Activated CD4-positive, alpha-beta memory T cell treated with anti-CD3 and anti-CD28 coated beads for 36 hours (primary cell): ENCODE measurements around the gene RAPGEFL1. TPM values are rescaled to one million over a fixed set of nuclear protein-coding genes. Genes with fewer than 3 reads are reported as not detected.
"Not testable (repeated sequence)": the region's sequence is repeated elsewhere in the genome, so short reads cannot be mapped to it uniquely, and the experiment has no call there.

Experiments
- CTCF ChIA-PET: fragments of 350-600 bp; sonication (Branson Sonifier 250); formaldehyde crosslinking; loops from one replicate; lab custom pipeline; 2021; ENCODE audit warnings: antibody characterized with exemption, inconsistent platforms; lab: Charles Lee
- POLR2A ChIA-PET: fragments of 350-600 bp; sonication (Branson Sonifier 250); formaldehyde crosslinking; loops from one replicate; lab custom pipeline; 2021; ENCODE audit warnings: antibody characterized with exemption; lab: Charles Lee
- DNase-seq: peaks from one replicate; pipeline ENCODE4 v3.0.0-alpha.2; 2020
- H3K27ac Mint-ChIP-seq: one replicate; pipeline ENCODE4 v1.8.0; 2021; ENCODE audit warnings: mixed read lengths
- H3K27me3 Mint-ChIP-seq: one replicate; pipeline ENCODE4 v1.8.0; 2021; ENCODE audit warnings: mixed read lengths
- H3K36me3 Mint-ChIP-seq: one replicate; pipeline ENCODE4 v1.8.0; 2021; ENCODE audit warnings: mixed read lengths
- H3K4me1 Mint-ChIP-seq: one replicate; pipeline ENCODE4 v1.8.0; 2021; ENCODE audit warnings: low read depth, mixed read lengths
- H3K4me3 Mint-ChIP-seq: one replicate; pipeline ENCODE4 v1.8.0; 2021; ENCODE audit warnings: mild to moderate bottlenecking, mixed read lengths
- H3K9me3 Mint-ChIP-seq: one replicate; pipeline ENCODE4 v1.8.0; 2021; ENCODE audit warnings: mixed read lengths
- intact Hi-C: fragments of 100-400 bp; cut with micrococcal nuclease; formaldehyde crosslinking; loops from one replicate; pipeline ENCODE4 v1.15.1; 2023
- total RNA-seq, 2 experiments: library from RNA; stranded (reverse); gene quantifications; one replicate each; pipeline ENCODE4 v1.2.3, GENCODE V29; 2021

RAPGEFL1 gene
- total RNA-seq, 2 experiments from 2014 or later: 4.9 to 6.1 TPM

DNA sequence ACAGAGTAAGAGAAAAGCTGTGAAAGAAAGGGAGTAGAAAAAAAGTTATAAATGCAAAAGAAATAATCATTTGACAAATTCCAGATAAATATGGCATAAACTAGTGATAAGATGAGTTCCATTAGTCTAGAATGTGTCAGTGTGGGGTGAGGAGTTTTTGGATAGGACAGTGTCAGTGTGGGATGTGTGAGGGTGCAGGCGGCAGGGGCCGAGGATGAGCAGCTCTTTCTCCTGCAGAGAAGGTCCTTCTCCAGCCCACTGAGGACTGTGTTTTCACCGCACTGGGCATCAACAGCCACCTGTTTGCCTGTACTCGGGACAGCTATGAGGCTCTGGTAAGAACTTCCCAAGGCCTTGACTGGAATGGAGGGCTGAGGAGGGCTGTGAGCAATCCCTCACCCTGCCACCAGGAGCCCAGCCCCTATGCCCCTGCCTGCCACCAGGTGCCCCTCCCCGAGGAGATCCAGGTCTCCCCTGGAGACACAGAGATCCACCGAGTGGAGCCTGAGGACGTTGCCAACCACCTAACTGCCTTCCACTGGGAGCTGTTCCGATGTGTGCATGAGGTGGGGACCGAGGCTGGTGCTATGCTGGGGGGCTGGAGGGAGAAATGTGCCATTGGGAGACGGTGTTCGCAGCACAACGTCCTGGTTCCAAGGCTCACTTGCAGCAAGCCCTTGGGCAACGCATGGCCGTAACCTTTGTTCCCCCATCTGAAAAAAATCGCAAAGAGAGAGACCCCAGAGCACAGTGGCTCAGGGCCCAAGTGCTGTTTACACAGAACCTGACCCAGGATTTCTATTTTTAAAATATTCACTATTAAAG lies 13.1 kb downstream of the RAPGEFL1 start:
- POLR2A ChIA-PET: interaction anchor here (1.9 kb wide), 1 partner anchor 77 kb away, joined by 11 read pairs; no protein-coding TSS in a partner anchor
- intact Hi-C loops: loop anchor here (1.0 kb wide), 1 partner anchor 77 kb away; no protein-coding TSS in a partner anchor
- peak; percentile 38 for DNase-seq
- H3K4me1 Mint-ChIP-seq: peaks cover 8% of the 10 kb centered on the region
- CTCF ChIA-PET: interaction anchor here (0.7 to 5.9 kb wide), 22 partner anchors 7 to 186 kb away, joined by 3 to 99 read pairs (median 6); partner anchors contain the start of genes CASC3, CSF3 and WIPF2
- H3K4me3 Mint-ChIP-seq: peak overlapping the region; percentile 57
- peaks cover 2% of the 10 kb centered on the region for H3K36me3 Mint-ChIP-seq
- no peaks in the 10 kb centered on the region for H3K27me3 Mint-ChIP-seq
- no peaks in the 10 kb centered on the region for H3K9me3 Mint-ChIP-seq
- no peak overlapping the region for H3K27ac Mint-ChIP-seq

DNA sequence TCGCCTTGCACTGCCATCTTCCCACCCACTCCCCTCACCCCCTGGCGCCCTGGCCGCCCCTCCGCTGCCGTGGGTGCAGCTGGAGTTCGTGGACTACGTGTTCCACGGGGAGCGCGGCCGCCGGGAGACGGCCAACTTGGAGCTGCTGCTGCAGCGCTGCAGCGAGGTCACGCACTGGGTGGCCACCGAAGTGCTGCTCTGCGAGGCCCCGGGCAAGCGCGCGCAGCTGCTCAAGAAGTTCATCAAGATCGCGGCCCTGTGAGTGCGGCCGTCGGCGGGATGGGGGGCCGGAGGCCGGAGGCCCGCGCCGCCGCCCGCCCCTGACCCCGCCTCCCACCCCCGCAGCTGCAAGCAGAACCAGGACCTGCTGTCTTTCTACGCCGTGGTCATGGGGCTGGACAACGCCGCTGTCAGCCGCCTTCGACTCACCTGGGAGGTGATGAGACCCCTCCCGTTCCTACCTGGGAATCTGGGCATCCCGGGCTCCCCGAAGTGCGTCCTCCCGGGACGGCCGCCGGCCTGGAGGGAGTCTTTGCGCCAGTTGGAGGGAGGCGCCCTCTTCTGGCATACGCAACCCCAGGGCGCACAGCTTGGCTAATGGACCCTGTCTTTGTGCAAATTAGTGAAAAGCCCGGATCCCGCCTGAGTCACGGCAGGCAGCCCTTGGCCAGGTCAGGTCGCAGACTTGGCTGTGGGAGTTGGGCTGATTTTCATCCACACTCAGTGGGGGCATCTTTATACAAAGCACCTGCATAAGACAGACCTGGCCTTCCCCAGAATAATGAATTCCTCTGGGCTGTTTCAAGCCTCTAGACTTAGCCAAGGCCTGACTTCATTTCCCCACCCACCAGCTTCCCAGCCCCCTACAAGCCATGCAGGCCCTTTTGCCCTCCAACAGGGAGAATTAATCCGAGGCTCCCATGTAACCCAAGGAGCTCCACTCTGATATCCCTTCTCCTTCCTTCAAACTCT lies 14.3 kb downstream of the RAPGEFL1 start:
- Mint-ChIP-seq H3K27me3 (no peaks in the 10 kb centered on the region), H3K4me1 (peaks cover 8% of the 10 kb centered on the region), H3K36me3 (peaks cover 2% of the 10 kb centered on the region), H3K4me3 (peak overlapping the region; percentile 90), H3K27ac (no peak overlapping the region), H3K9me3 (no peaks in the 10 kb centered on the region)
- DNase-seq: peak; percentile 80
- intact Hi-C loops: loop anchor here (1.0 kb wide), 1 partner anchor 78 kb away; no protein-coding TSS in a partner anchor
- ChIA-PET CTCF (interaction anchor here (0.6 to 5.9 kb wide), 33 partner anchors 8 to 193 kb away, joined by 3 to 99 read pairs (median 5); partner anchors contain the start of genes CASC3, CSF3 and WIPF2), POLR2A (interaction anchor here (1.9 kb wide), 1 partner anchor 78 kb away, joined by 11 read pairs; no protein-coding TSS in a partner anchor)

DNA sequence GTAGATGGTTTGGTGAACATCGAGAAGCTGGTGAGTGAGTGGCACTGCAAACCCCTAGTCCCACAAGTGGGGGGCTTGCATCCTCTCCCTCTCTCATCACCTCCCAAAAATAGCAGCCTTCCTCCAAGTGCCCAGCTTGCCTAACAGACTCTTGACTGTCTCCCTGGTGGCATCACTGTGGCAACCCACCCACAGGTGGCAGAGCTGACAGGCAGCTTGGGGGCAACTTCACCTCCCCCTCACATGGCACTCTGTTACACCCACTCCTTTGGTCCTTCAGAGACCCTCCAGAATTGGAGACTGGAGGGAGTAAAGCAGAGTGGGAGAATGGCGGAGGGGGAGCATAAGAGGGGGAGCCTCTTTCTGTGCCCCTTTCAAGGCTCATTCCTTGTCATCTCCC lies 15.7 kb downstream of the RAPGEFL1 start:
- no peak overlapping the region for H3K4me3 Mint-ChIP-seq

DNA sequence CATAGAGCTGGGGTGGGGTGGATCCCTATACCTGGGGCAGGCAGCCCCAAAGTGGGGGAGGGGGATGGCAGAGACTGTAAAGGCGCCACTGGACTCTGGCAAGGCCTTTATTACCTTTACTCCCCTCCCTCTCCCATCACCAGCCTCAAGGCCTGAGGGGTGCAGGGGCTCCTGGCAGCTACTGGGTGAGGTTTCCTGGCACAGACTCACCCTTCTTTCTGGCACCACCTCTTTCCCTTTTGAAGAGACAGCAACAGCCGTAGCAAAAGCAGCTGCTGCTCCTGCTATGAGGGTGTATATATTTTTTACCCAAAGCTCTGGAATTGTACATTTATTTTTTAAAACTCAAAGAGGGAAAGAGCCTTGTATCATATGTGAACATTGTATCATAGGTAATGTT lies 17.6 kb downstream of the RAPGEFL1 start:
- Mint-ChIP-seq H3K4me3 (no peak overlapping the region), H3K27me3 (no peaks in the 10 kb centered on the region), H3K9me3 (no peaks in the 10 kb centered on the region), H3K4me1 (peaks cover 8% of the 10 kb centered on the region), H3K36me3 (peaks cover 2% of the 10 kb centered on the region), H3K27ac (no peak overlapping the region)
- ChIA-PET CTCF (interaction anchor here (1.4 kb wide), 1 partner anchor 82 kb away, joined by 3 read pairs; no protein-coding TSS in a partner anchor), POLR2A (no interaction called here)
- intact Hi-C loops: no loop called here
- DNase-seq: no peak

More for the DNA sequence above, 15.7 kb downstream of the RAPGEFL1 start:
- POLR2A ChIA-PET: no interaction called here
- CTCF ChIA-PET: interaction anchor here (0.9 to 5.9 kb wide), 8 partner anchors 10 to 179 kb away, joined by 3 to 99 read pairs (median 8); partner anchors contain the start of genes CASC3 and CSF3
- Mint-ChIP-seq H3K27ac (no peak overlapping the region), H3K9me3 (no peaks in the 10 kb centered on the region), H3K27me3 (no peaks in the 10 kb centered on the region), H3K36me3 (peaks cover 2% of the 10 kb centered on the region), H3K4me1 (peaks cover 8% of the 10 kb centered on the region)
- DNase-seq: no peak
- intact Hi-C loops: no loop called here

DNA sequence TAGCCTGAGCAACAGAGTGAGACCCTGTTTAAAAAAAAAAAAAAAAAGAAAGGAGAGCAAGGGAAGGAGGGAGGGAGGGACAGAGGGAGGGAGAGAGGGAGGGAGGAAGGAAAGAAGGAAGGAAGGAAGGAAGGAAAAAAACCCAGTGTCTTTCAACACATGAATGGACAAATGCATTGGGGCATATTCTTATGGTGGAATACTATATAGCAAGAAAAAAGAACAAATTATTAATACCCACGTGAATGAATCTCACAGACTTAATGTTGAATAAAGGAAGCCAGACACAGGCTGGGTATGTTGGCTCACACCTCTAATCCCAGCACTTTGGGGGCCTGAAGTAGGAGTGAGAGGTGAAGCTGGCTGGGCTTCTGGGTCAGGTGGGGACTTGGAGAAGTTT lies 20.3 kb downstream of the RAPGEFL1 start:
- H3K27ac Mint-ChIP-seq: no peak overlapping the region
- H3K4me3 Mint-ChIP-seq: no peak overlapping the region
- DNase-seq: no peak
- no peaks in the 10 kb centered on the region for H3K36me3 Mint-ChIP-seq
- no peaks in the 10 kb centered on the region for H3K27me3 Mint-ChIP-seq
- intact Hi-C loops: no loop called here
- no peaks in the 10 kb centered on the region for H3K4me1 Mint-ChIP-seq
- no peaks in the 10 kb centered on the region for H3K9me3 Mint-ChIP-seq
- ChIA-PET CTCF (interaction anchor here (0.8 to 5.6 kb wide), 6 partner anchors 8 to 165 kb away, joined by 3 to 35 read pairs (median 4); partner anchors contain the start of genes CDC6 and WIPF2), POLR2A (no interaction called here)

DNA sequence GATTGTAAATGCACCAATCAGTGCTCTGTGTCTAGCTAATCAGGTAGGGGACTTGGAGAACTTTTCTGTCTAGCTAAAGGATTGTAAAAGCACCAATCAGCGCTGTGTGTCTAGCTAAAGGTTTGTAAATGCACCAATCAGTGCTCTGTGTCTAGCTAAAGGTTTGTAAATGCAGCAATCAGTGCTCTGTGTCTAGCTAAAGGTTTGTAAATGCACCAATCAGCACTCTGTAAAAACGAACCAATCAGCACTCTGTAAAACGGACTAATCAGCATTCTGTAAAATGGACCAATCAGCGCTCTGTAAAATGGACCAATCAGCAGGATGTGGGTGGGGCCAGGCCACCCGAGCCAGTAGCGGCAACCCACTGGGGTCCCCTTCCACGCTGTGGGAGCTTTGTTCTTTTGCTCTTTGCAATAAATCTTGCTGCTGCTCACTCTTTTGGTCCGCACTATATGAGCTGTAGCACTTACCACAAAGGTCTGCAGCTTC lies 20.7 kb downstream of the RAPGEFL1 start:
- H3K4me3 Mint-ChIP-seq, POLR2A ChIA-PET, H3K27ac Mint-ChIP-seq, intact Hi-C loops, H3K9me3 Mint-ChIP-seq, H3K36me3 Mint-ChIP-seq, H3K27me3 Mint-ChIP-seq, H3K4me1 Mint-ChIP-seq: not testable (repeated sequence)
- CTCF ChIA-PET: interaction anchor here (0.7 to 5.6 kb wide), 9 partner anchors 8 to 185 kb away, joined by 3 to 35 read pairs (median 4); partner anchors contain the start of genes CDC6 and WIPF2
- peak; percentile 38 for DNase-seq

DNA sequence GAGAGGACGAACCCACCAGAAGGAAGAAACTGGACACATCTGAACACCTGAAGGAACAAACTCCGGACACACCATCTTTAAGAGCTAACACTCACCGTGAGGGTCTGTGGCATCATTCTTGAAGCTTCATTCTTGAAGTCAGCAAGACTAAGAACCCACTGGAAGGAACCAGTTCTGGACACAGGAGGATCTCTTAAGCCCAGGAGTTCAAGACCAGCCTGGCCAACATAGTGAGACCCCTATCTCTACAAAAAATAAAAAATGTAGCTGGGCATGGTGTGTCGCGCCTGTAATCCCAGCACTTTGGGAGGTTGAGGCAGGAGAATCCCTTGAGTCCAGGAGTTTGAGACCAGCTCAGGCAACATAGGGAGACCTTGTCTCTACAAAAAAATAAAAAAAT lies 21.3 kb downstream of the RAPGEFL1 start:
- H3K9me3 Mint-ChIP-seq: no peaks in the 10 kb centered on the region
- H3K36me3 Mint-ChIP-seq: no peaks in the 10 kb centered on the region
- no peak overlapping the region for H3K27ac Mint-ChIP-seq
- intact Hi-C loops: no loop called here
- peaks cover 2% of the 10 kb centered on the region for H3K27me3 Mint-ChIP-seq
- no peak for DNase-seq
- POLR2A ChIA-PET: no interaction called here
- CTCF ChIA-PET: interaction anchor here (0.6 to 5.6 kb wide), 10 partner anchors 9 to 185 kb away, joined by 3 to 35 read pairs (median 4); partner anchors contain the start of genes CDC6 and WIPF2
- no peak overlapping the region for H3K4me3 Mint-ChIP-seq
- no peaks in the 10 kb centered on the region for H3K4me1 Mint-ChIP-seq

DNA sequence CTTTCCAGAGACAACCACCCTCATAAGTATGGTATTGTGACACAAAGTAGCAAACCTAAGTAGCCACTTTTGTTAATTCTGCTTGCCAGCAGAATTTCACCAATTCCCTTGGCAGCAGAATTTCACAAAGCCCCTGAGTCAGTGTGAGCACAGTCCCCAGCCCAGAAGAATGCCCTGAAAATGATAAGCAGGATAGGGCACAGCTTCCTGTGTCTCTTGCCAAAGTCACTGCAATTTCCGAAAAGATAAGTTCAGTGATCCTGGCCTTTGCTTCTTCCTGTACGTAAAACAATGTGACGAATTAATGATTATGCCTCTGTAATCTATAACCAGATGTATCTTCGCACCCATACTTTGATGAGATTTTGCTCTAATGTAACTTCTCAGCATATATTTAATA lies 25.9 kb downstream of the RAPGEFL1 start:
- Mint-ChIP-seq H3K36me3 (no peaks in the 10 kb centered on the region), H3K27ac (no peak overlapping the region), H3K4me3 (no peak overlapping the region), H3K27me3 (peaks cover 2% of the 10 kb centered on the region), H3K4me1 (no peaks in the 10 kb centered on the region), H3K9me3 (no peaks in the 10 kb centered on the region)
- POLR2A ChIA-PET: interaction anchor here (0.6 to 1.3 kb wide), 2 partner anchors 15 to 56 kb away, joined by 3 to 6 read pairs; no protein-coding TSS in a partner anchor
- intact Hi-C loops: loop anchor here (2.0 kb wide), 1 partner anchor 152 kb away; no protein-coding TSS in a partner anchor
- CTCF ChIA-PET: interaction anchor here (0.8 to 5.6 kb wide), 13 partner anchors 10 to 200 kb away, joined by 3 to 35 read pairs (median 4); partner anchors contain the start of genes CDC6 and WIPF2
- no peak for DNase-seq

DNA sequence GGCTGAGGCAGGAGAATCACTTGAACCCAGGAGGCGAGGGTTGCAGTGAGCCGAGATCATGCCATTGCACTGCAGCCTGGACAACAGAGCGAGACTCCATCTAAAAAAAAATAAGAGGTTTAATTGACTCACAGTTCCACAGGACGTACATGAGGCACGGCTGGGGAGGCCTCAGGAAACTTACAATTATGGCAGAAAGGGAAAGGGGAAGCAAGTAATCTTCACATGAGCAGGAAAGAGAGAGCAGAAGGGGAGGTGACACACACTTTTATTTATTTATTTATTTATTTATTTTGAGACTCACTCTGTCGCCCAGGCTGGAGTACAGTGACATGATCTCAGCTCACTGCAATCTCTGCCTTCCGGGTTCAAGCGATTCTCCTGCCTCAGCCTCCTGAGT lies 28.9 kb downstream of the RAPGEFL1 start:
- DNase-seq, H3K36me3 Mint-ChIP-seq, H3K9me3 Mint-ChIP-seq, H3K4me1 Mint-ChIP-seq, H3K27ac Mint-ChIP-seq, H3K4me3 Mint-ChIP-seq, intact Hi-C loops, POLR2A ChIA-PET, H3K27me3 Mint-ChIP-seq, CTCF ChIA-PET: not testable (repeated sequence)

DNA sequence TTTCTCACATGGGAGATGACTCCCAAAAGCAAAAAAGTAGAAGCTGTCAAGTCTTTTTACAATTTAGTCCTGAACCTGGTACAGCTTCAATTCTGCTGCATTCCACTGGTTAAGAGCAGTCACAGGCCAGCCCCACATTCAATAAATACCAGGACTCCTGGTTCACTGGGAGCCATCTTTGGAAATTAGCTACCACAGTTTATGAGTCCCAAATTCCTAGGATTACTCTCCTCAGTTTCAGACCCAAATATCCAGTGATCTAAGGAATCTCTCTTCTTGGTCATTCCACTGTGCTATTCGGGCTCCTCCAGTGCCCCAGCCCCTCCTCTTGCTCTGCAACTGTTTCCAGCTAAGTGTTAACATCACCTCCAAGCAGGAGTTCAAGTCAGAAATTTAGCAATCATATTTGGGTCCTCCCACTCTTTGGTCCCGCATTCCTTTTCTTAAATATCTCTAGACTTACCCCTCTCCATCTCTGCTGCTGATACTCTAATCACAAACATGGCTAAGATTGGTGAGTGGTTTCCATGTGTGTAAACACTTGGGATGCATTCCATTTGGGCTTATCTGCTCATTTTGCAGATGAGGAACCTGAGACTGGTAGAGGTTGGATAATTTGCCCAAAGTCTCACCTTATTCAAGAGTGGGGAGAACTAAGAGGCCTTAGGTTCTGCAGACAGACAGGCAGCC lies 32.3 kb downstream of the RAPGEFL1 start:
- no peaks in the 10 kb centered on the region for H3K9me3 Mint-ChIP-seq
- H3K27ac Mint-ChIP-seq: no peak overlapping the region
- H3K36me3 Mint-ChIP-seq: no peaks in the 10 kb centered on the region
- intact Hi-C loops: no loop called here
- H3K4me3 Mint-ChIP-seq: no peak overlapping the region
- no peaks in the 10 kb centered on the region for H3K4me1 Mint-ChIP-seq
- no peak for DNase-seq
- no peaks in the 10 kb centered on the region for H3K27me3 Mint-ChIP-seq
- CTCF ChIA-PET: interaction anchor here (0.7 to 1.5 kb wide), 6 partner anchors 7 to 145 kb away, joined by 3 to 6 read pairs (median 4); partner anchors contain the start of gene WIPF2
- POLR2A ChIA-PET: interaction anchor here (0.6 kb wide), 1 partner anchor 96 kb away, joined by 3 read pairs; no protein-coding TSS in a partner anchor
